SKM-1 treated with dmso at 0.1 percent for 144 hours (cell line): ENCODE measurements around the gene LEF1.
"Not testable (repeated sequence)": the region's sequence is repeated elsewhere in the genome, so short reads cannot be mapped to it uniquely, and the experiment has no call there.

Source experiments
- DNase-seq: peaks from one replicate; lab custom pipeline; 2025; ENCODE audit not compliant: unreplicated experiment; lab: John Stamatoyannopoulos, UW

LEF1 gene

GRCh38 chr4:108037884-108038283, 130.8 kb downstream of the LEF1 start:
- DNase-seq = no peak

- peak; percentile 54 for DNase-seq
These were observed 132.5 kb downstream of the LEF1 start for GRCh38 chr4:108036213-108036612.

- DNase-seq = no peak
These were observed 133.0 kb downstream of the LEF1 start for GRCh38 chr4:108035691-108036090.

GRCh38 chr4:108034565-108034964, 134.2 kb downstream of the LEF1 start:
- DNase-seq = no peak

- DNase-seq = no peak
These were observed 135.4 kb downstream of the LEF1 start for GRCh38 chr4:108033348-108033747.

- no peak for DNase-seq
These were observed 137.2 kb downstream of the LEF1 start for GRCh38 chr4:108031427-108032083.

GRCh38 chr4:108030332-108030731, 138.4 kb downstream of the LEF1 start:
- peak; percentile 54 for DNase-seq

GRCh38 chr4:108029731-108030130, 139.0 kb downstream of the LEF1 start:
- DNase-seq = no peak

- no peak for DNase-seq
These were observed 139.6 kb downstream of the LEF1 start for GRCh38 chr4:108029016-108029720.

- no peak for DNase-seq
These were observed 143.9 kb downstream of the LEF1 start for GRCh38 chr4:108024878-108025165.

- DNase-seq = no peak
These were observed 144.5 kb downstream of the LEF1 start for GRCh38 chr4:108024085-108024877.

GRCh38 chr4:108018884-108019187, 149.9 kb downstream of the LEF1 start:
- DNase-seq = no peak

GRCh38 chr4:108018040-108018883, 150.5 kb downstream of the LEF1 start:
- peak; percentile 13 for DNase-seq

- DNase-seq = no peak
These were observed 154.8 kb downstream of the LEF1 start for GRCh38 chr4:108013955-108014354.

- DNase-seq = no peak
These were observed 155.4 kb downstream of the LEF1 start for GRCh38 chr4:108013327-108013726.

- not testable (repeated sequence) for DNase-seq
These were observed 156.3 kb downstream of the LEF1 start for GRCh38 chr4:108012382-108012781.

GRCh38 chr4:108010167-108010566, 158.6 kb downstream of the LEF1 start:
- DNase-seq = no peak

GRCh38 chr4:108008721-108009120, 160.0 kb downstream of the LEF1 start:
- DNase-seq = no peak

GRCh38 chr4:108007984-108008383, 160.7 kb downstream of the LEF1 start:
- no peak for DNase-seq

GRCh38 chr4:108006361-108006760, 162.4 kb downstream of the LEF1 start:
- DNase-seq = no peak

GRCh38 chr4:108005807-108006206, 162.9 kb downstream of the LEF1 start:
- no peak for DNase-seq
